Muscle of back (tissue), 11 donors: ENCODE measurements around the gene FAM117B. TPM values are rescaled to one million over a fixed set of nuclear protein-coding genes. Genes with fewer than 3 reads are reported as not detected.
"Not testable (repeated sequence)": the region's sequence is repeated elsewhere in the genome, so short reads cannot be mapped to it uniquely, and the experiment has no call there.

Source experiments
- DNase-seq, 3 donors: peaks; one replicate each; pipeline versions ENCODE4 v3.0.0 to v3.0.0-alpha.2; 2013
- polyA plus RNA-seq, 10 donors: library from polyadenylated mRNA; unstranded; fragments of 120-200 nt; gene quantifications; one replicate each; pipeline ENCODE4 v1.2.1, GENCODE V29; 2013; ENCODE audit not compliant: insufficient read length in 10 of 10

Gene FAM117B
- polyA plus RNA-seq, 10 donors, result 2.6 to 5.6 (median 3.8) TPM

DNA sequence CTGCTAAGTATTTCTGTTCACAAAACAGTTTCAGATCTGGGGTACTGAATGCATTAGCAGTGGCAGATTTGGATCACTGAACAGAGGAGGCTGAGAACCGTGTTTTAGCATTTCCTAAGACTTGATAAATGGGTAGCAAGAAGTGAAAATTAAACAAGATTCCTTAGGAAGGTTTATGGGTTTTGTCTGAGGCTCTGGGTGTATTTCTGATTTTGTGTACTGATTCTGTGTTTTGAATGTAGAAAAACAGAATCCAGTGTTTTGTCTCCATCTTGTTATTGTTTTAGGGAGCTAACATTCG lies 1.4 kb downstream of the FAM117B start:
- DNase-seq, result no peak

DNA sequence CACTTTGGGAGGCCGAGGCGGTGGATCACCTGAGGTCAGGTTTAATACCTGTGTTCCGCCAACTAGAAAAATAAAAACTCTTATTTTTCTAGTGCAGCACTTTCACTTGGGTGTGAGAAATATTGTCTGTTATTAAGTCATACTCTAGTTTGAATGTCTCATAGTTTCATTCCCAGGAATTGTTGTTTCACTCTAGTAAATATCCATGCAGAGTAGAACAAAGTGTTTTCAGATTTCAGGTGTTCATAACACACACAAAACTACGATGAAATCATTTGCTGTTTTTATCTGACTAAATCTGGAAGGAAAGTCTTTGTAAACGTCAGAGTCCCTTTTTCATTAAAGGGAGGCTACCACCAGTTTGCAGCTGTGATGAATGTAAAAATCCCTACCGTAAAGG lies 4.0 kb downstream of the FAM117B start:
- DNase-seq, result no peak

DNA sequence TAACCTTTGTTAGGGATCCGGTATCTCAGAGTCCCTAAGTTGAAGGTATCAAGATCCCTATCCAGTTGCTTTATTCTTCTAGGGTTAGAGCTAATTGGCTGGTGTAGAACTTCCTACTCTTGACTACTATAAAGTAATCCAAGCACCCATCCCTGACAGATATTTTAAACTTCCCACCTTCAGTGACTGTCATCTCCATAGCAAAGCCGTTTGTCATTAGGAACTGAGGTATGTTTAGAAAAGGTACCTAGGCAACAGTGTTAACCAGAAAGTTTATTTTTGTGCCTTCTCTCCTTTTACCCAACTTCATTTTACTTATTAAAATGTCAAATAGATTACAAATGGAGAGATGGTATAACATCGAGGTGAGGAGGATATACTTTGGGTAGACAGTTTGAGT lies 4.5 kb downstream of the FAM117B start:
- no peak for DNase-seq

DNA sequence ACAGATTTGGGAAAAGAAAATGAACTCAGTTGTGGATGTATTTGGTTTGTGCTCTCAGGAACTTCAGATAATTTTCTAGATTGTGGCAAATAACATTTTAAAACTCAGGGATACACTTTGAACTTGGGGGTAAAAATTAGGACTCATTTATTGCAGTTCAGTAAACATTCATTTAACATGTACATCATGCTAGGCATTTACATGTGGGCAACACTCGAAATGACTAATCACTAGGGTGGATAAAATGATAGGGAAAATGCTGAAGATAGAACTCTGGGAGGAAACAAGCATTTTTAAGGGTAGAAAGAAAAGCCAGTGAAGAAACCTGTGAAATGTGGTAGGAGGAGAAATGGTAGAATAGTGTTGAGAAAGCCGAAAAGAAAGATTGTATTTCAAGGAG lies 7.8 kb downstream of the FAM117B start:
- DNase-seq, result no peak

DNA sequence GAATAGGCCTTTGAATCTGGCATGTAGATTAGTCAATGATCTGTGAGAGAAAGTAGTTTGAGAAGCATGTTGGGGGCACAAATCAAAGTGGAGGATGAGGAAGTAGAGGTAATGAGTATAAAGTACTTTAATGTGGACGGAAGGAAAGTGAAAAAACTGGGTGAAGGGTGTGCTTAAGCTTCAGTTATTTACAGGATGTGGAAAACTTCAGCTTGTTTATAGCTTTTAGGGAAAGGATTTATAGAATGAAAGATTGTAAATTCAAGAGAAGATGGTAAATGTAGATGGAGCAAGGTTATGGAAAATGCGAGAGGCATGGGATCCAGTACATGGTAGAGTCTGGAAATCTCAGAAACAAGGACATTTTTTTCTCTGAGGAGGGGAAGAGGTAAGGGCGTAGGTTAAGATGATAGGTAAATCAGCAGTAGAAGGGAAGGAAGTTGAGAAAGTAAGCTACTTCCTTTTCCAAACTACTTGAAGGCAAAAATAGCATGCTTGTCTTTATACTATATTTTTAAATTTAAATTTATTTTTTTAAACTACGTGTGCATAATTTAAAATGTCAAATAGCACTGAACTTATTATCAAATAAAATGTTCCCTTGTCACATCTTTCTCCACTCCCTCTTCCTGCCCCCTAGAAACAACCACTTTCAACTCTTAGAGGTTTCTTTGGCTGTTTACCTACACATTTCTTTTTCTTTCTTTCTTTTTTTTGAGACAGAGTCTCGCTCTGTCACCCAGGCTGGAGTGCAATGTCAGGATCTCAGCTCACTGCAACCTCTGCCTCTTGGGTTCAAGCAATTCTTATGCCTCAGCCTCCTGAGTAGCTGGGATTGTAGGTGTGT lies 8.5 kb downstream of the FAM117B start:
- no peak for DNase-seq

DNA sequence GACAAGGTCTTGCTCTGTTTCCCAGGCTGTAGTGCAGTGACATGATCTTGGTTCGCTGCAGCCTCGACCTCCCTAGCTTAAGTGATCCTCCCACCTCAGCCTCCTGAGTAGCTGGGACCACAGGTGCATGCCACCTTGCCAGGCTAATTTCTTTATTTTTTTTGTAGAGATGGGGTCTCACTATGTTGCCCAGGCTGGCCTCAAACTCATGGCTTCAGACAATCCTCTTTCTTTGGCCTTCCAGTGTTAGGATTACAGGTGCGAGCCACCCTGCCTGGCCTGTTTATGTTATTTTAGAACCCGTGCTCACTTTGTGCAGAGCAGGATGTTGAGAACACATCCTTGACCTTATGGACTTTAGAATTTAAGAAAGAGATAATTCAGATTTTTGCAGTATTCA lies 17.4 kb downstream of the FAM117B start:
- DNase-seq, result no peak

DNA sequence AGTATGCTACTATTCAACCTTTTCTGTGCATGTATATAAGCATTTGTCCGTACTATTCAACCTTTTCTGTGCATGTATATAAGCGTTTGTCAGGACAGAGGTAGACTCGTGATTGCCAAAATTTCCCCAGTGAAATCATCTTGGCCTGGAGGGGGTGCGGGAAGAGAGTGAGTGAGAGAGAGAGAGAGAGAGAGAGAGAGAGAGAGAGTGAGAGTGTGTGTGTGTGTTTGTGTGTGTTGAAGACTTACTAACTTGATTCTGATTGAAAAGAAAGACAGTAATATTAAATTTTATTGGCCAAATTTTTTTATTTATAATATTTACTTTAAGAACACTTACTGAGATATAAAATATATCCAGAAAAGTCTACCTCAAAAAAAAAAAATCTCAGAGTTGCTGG lies 19.1 kb downstream of the FAM117B start:
- DNase-seq, result no peak

DNA sequence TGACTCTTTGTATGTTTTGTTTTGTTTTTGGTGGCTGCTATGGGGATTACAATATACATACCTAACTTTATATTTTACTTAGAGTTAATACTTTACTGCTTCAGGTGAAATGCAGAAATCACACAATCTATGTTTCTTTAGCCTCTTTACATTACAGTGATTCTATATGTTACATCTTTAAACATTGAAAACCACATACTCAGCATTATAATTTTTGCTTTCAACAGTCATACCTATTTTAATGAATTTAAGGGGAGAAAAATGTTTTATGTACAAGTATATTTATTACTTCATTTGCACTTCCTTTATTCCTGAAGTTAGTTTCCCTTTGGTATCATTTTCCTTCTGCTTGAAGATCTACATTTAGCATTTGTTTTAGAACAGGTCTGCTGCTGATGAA lies 23.1 kb downstream of the FAM117B start:
- no peak for DNase-seq

DNA sequence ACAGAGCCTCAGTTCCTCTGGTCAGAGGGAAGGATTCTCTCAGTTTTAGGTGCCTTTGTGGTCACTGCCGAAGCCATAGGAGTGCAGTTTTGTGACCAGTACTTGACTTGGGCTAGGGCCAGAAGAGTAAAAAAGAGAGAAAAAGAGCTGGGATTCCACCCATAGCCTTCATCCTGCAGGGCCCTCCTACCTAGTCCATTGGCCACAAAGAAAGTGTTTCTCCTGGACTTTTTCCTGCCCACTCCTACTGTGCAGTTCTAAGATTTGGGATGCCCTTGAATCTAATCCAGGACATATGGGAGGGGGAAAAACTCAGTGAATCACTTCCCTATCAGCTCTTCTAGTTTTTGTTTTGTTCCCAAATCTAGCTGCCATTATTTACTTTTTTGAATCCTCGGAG lies 26.0 kb downstream of the FAM117B start:
- no peak for DNase-seq

DNA sequence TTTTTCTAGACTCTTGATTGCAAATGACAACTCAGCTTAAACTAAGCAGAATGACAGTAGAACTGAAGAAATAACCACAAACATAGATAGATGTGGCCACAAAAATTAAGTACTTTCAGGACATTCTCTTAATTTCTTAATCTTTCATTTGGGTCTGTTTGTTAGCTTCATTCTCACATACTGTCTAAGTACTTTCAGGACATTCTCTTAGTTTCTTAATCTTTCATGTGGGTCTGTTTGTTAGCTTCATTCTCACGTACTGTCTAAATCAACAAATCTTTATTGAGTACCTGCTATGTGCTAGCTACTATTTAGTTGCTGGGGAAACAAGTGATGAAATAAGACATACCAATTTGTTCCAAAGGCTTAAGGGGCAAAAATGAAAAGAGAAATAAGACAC lies 35.1 kb downstream of the FAM117B start:
- DNase-seq, result no peak

DNA sequence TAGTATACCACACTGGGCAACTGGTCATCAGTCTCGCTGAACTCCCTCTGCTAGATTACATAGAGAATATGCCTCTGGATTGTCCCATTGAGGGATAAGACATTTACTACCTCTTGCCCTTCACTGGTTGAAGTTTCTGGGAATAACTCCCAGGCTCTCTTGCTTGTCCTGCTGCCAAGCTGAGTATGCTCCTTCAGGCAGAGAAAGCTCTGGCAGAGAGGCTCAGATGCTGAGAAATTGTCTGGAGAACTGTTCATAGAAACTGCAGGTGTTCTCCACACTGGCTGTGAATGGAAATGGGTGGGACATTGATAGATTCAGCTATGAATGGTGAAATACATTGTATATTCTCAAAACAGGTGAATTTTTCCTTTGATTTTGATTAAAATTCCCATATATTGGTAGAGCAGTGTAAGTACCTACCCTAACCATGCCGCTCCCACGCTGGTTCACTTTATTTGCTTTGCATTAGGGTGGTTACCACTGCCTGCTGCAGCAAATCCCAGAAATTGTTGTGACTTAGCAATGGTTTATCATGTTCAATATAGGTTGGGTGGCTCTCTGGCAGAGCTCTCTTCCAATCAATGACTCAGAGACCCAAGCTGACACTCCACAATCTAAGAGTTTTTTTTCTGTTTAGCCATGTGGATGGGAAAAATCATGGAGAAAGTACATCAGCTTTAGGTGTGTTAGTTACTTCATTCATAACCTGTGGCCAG lies 36.7 kb downstream of the FAM117B start:
- DNase-seq, result peak in 2 of 3 donors; percentile 46 to 47

DNA sequence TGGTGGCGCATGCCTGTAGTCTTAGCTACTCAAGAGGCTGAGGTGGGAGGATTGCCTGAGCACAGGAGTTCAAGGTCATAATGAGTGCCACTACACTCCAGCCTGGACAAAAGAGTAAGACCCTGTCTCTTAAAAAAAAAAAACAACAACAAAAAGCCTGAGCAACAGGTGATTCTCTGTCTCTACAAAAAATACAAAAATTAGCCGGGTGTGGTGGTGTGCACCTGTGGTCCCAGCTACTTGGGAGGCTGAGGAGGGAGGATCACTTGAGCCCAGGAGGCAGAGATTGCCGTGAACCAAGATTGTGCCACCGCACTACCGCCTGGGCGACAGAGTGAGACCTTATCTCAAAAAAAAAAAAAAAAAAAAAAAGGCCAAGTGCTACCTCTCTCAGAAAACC lies 40.3 kb downstream of the FAM117B start:
- DNase-seq, result not testable (repeated sequence)

DNA sequence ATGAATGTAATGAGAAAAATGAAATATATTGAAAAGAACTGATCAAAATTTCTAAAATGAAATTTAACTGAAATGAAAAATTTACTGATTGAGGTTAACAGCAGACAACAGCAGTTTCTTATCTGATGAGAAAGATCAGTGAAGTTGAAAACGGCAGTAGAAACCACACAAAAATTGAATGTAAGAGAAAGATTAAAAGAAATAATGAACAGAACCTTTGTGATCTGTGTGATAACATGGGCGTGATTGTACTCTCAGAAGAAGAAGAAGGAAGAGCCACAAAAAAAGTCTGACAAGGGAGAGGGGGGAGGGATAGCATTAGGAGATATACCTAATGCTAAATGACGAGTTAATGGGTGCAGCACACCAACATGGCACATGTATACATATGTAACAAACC lies 45.2 kb downstream of the FAM117B start:
- no peak for DNase-seq

DNA sequence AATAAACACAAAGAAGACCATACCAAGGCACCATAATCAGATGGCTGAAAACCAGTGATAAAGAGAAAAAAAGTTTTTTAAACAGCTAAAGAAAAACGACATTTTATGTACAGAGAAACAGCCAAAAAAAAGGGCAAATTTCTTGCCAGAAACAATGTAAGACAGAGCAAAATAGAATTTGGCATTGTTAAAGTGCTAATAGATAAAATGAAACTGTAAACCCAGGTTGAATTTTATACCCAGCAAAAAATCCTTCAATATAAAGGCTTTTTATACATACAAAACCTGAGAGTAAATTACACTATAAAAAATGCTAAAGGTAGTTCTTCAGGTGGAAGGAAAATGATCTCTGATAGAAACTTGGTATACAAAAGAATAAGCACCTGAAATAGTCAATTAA lies 45.7 kb downstream of the FAM117B start:
- no peak for DNase-seq

DNA sequence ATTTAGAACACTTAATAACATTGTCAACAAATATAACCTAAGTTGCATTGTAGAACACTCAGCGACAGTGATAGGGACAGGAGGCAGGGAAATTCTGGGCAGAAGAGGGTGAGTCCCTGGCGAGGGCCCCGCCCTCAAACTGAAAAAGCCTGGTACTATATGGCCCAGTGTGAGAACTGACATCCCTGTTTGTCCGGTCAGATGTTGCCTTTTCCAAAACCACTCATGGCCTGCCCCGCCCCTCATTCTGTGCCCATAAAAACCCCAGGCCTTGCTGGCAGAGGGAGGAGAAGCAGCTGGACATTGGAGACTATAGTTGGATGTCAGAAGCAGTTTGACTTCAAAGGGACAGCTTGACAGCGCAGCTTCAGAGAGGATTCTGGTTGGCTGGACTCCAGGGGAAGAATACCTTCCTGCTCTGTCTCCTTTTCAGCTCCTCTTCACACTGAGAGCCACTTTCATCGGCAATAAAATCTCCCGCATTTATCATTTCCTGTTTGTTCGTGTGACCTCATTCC lies 47.0 kb downstream of the FAM117B start:
- DNase-seq, result no peak

DNA sequence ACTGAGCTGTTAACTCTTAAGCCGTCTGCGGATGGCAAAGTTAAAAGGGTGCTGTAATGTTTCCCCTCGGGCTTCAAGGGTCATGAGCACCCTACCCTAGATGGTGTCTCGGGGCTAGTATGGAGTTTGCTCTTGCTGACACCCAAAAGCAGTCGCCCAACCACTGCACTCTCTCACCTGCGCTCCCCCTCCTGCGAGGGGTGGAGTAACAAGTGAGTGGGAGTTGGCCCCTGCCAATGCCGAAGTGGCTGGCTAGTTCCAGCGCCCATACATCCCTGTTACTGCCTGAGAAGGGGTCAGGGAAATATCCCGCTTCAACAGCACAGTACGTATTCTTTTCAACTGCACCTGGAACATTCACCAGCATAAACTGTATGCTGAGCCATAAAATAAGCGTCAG lies 47.5 kb downstream of the FAM117B start:
- DNase-seq, result no peak

DNA sequence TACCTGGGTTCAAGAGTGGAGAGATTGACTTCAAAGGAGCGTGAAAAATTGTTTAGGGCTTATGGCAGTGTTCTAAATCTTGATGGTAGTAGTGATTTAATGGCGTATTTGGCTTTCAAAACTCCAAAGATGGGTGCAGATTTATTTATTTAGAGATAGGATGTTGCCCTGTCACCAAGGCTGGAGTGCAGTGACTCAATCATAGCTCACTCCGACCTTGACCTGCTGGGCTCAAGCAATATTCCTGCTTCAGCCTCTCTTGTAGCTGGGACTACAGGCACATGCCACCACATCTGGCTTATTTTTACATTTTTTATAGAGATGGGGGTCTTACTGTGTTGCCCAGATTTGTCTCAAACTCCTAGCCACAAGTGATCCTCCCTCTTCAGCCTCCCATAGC lies 52.5 kb downstream of the FAM117B start:
- no peak for DNase-seq

DNA sequence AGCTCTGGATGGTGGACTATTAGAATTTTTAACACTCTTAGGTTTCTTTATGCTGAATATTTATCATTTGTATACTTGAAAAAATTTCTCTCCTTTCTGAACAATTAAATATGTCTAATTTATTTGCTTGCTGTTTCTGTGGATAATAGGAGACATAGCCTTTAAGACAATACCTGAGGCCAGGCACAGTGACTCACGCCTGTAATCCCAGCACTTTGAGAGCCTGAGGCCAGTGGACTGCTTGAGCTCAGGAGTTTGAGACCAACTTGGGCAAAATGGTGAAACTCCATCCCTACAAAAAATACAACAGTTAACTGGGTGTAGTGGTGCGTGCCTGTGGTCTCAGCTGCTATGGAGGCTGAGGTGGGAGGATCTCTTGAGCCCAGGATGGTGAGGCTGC lies 54.7 kb downstream of the FAM117B start:
- DNase-seq, result no peak

DNA sequence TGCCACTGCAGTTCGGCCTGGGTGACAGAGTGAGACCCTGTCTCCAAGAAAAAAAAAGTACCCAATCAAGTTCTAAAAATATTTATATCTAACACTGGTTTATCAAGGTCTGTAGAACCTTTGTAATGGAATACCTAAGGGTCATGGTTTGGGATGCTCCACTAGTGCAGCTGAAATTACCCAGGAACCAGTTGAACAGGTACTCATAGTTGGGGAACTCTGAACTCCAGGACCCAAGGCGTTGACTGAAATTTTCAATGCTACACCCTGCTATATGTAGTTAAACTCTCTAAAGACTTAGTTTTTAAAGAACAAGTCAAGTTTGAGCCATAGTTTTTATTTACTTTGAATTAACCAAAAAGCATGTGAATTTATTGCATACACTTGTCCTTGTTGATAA lies 55.1 kb downstream of the FAM117B start:
- no peak for DNase-seq

DNA sequence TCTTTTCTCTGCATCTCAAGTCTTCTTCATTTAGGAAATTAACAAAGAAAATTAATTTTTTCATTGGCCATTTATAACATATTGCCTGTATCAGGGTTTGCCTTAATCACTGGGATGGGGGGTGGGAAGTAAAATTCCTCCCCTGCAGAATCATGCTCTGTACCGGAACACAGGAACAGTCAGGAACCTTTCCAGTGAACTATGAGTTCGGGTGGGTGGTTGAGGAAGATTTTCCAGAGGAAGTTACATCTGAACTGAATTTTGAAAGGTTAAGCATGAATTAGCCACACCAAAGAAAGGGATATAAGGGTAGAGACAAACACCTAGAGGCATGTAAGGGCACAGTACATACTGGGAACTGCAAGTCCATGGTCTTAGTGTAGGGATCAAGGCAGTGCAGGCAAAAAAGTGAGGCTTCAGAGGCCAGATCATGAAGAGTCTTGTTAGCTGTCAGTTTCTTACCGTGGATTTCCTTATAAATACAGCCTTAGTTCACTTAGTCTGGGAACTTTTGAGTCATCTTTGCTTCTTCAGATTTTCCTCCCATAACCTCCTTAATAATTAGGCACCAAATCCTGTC lies 55.6 kb downstream of the FAM117B start:
- DNase-seq, result no peak

DNA sequence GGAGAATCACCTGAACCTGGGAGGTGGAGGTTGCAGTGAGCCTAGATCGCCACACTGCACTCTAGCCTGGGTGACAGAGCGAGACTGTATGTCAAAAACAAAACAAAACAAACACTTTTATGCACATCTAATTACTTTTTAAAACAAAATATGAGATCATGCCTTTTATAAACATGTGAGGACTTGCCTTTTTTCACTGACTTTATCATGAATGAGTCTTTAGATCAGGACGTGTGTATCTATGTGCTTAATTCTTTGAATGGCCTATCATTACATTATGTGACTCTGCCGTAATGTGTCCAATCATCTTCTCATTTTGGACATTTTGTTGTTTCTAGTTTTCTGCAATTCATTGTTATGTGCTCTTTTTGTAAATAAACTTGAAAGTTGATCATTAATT lies 58.7 kb downstream of the FAM117B start:
- no peak for DNase-seq

DNA sequence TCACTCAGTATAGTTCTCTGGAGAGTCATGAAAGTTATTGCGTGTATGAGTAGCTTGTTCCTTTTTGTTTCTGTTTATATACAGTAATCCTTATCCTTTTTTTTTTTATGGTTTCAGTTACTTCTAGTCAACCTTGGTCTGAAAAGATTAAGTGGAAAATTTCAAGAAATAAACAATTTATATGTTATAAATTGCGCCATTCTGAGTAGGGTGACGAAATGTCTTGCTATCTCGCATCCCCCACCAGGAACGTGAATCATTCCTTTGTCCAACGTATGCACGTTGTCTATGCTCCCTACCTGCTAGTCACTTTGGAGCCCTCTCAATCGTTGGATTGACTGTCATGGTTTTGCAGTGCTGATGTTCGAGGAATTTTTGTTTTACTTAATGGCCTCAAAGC lies 60.4 kb downstream of the FAM117B start:
- no peak for DNase-seq
